NCI-H1105 treated with DMSO at 0.1 percent for 48 hours (cell line): ENCODE data around the gene CREBZF.
A peak's percentile ranks its signal among the peaks of the same experiment; 100 is the strongest.
"Not testable (repeated sequence)": the region's sequence is repeated elsewhere in the genome, so short reads cannot be mapped to it uniquely, and the experiment has no call there.

ENCODE experiments used
- DNase-seq: peaks from one replicate; lab custom pipeline; 2025; lab: John Stamatoyannopoulos, UW

Gene CREBZF

DNA sequence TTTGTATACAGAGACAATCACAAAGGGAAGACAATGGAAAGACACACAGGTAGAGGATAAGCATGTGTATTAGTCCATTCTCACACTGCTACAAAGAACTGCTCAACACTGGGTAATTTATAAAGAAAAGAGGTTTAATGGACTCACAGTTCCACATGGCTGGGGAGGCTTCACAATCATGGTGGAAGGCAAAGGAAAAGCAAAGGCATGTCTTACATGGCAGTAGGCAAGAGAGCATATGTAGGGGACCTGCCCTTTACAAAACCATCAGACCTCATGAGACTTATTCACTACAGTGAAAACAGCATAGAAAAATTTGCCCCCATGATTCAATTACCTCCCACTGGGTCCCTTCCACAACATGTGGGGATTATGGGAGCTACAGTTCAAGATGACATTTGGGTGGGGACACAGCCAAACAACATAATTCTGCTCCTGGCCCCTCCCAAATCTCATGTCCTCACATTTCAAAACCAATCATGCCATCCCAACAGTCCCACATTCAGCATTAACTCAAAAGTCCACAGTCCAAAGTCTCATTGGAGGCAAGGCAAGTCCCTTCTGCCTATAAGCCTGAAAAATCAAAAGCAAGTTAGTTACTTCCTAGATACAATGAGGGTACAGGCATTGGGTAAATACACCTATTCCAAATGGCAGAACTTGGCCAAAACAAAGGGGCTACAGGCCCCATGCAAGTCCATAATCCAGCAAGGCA lies 6.2 kb upstream of the CREBZF start:
- not testable (repeated sequence) for DNase-seq

GRCh38 chr11:85668157-85668556 lies 3.2 kb upstream of the CREBZF start:
- no peak for DNase-seq

- DNase-seq, result no peak
Measured at GRCh38 chr11:85666687-85667086, 1.8 kb upstream of the CREBZF start.

DNA sequence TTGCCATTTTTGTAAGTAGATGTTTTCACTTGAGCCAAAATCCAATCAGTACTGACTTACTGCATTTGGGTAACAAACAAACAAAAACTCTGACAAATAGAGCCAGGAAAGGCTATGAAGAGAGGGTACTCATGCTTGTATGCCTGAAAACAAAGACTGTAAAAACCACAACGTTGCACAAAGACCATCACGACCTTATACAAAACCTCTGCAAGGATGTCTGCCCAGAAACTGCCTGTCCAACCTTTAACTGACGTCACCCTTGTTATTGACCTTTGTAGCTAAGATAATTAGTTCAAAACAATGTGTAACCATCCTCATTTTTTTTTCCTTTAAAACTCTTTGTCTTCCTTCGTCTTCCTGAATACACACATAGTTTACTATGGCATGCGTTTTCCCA lies 804 bp upstream of the CREBZF start:
- DNase-seq, result no peak

DNA sequence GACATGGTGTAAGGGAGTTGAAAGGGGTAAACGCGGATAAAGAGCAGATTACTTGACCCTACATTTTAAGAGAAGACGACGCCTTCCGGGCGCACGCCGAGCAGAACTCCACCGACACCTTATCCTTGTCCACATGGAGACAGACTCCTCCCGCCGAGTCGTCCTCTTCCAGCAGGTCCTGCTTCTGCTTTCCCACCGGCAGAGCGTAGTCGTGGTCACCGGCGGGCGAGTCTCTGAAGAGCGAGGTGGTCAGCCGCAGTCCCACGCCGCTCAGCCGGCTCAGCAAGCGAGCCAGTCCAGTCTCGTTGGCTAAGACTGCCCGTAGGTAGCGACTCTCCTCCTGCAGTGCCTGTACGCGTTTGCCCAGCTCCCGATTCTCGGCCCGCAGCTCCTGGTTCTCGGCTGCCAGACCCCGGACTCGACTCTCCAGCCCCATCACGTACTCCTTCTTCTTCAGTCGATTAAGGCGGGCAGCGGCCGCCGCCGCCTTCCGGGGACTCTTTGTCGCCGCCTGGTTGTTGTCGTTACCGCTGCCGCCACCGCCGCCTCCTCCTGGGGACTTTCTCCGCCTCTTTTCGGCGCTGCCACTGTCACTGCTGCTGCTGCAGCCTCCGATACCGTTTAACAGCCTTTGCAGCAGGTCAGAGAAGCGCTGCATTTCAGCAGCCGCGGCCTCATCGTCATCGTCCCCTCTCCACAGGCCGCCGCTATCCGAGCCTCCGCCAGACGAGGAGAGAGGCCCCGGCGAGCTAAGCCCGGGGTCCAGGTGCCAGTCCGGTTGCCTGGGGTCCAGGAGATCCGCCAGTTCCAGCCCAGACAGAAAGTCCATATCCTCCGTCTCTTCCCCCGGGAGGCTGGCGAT lies 945 bp downstream of the CREBZF start:
- DNase-seq, result peak; percentile 68

DNA sequence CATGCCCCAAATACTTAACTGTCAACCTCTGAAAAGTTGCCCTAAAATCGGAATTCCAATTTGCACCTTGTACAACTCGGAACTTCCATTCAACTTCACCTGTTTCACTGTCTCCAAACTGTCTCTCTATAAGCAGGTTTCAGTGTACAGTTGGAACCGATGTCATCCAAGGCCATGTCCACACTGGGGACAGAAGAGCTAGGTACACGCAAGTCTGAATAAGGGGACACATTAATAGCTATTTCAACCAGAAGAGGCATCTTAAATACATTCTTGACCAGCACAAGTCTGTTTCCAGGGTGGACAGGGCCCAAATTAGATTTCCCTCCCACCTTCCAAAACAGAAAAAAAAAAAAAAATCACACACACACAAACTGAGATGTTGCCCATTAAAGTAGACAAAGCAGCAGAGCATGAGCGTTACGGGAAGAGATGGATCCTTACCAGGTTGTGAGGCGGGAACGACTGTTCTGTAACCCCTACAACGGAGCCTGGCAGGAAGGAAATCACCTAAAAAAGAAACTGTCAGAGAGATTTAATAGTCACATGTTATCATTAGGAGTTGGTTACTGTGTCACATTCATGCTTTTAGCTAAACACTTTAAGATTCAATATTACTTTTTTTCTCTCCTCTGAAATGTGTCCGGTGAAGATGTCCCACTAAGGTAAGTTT lies 1.7 kb downstream of the CREBZF start:
- DNase-seq, result no peak

DNA sequence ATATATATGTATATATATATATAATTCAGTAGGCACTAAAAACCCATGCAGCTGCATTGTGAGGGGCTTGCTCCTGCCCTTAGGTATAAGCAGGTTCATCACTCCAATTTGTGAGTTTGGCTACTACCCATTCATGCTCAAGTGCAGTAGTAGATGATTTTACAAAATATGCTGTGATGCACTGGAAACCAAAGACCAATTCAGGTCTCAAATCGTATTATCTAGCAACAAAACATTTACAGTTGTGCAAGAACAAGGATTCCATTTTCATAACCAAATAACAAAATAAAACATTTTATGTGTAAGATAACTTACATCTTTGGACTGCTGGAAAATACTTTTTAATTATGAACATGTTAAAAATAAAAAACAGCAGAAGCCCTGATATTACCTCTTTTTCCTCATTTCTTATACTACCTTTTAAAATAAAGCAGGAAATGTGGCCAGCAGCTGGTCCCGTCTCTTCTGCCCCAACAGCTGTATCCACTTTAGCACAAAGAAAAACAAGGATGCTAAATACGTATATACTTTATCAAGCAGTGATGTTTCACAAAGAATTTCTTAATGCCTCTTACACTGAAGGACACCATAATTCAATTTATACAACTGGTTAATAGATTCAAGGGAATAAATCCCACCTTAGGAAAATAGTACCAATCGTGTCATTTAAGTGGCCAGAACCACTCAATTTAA lies 2.8 kb downstream of the CREBZF start:
- no peak for DNase-seq

- no peak for DNase-seq
Measured at GRCh38 chr11:85658180-85658579, 6.7 kb downstream of the CREBZF start.

DNA sequence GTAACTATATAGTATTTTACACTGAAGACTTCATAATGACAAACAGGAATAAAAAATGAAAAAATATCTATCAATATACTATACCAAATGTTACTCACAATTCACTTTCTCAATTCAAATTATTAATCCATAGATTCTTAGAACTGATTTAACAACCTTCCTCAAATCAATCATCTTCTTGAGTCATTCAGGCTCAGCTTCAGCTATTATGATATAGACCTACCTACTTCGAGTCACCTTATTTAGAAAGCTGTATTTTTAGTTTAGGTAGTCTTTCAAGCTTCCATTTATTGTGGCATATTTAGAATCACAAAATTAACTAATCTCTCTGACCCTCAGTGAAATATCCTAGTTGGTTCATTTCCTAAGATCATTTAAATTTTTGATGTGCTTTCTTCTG lies 8.2 kb downstream of the CREBZF start:
- no peak for DNase-seq

GRCh38 chr11:85654343-85654742 lies 10.6 kb downstream of the CREBZF start:
- DNase-seq, result not testable (repeated sequence)

- DNase-seq, result no peak
Measured at GRCh38 chr11:85652786-85653447, 12.0 kb downstream of the CREBZF start.

- no peak for DNase-seq
Measured at GRCh38 chr11:85651118-85651517, 13.8 kb downstream of the CREBZF start.

GRCh38 chr11:85647604-85648299 lies 17.2 kb downstream of the CREBZF start, which contains the start of gene TMEM126A:
Gene TMEM126A (plus strand): TSS chr11:85647967. CDS start chr11:85650256, 2,289 bp downstream.
- peak; percentile 88 for DNase-seq

DNA sequence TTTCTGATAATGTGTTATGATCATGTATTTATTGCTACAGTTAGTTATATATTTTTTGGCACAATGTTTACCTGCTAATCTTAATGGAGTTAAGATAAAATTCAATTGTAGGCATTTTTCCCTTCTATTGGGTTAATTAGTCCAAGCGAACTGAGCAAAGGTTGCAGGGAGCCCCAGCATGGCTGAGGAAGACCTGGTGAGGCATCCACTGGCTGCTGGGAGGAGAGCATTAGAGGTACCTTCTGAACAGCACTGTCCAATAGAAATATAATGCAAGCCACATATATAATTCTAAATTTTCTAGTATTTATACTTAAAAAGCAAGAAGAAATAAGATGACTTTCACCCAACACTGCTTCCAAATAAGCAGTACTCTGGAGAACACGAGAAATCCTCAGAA lies 17.9 kb downstream of the CREBZF start:
- DNase-seq, result no peak

- DNase-seq, result no peak
Measured at GRCh38 chr11:85643191-85643614, 21.7 kb downstream of the CREBZF start.

- no peak for DNase-seq
Measured at GRCh38 chr11:85634747-85635146, 30.2 kb downstream of the CREBZF start.

DNA sequence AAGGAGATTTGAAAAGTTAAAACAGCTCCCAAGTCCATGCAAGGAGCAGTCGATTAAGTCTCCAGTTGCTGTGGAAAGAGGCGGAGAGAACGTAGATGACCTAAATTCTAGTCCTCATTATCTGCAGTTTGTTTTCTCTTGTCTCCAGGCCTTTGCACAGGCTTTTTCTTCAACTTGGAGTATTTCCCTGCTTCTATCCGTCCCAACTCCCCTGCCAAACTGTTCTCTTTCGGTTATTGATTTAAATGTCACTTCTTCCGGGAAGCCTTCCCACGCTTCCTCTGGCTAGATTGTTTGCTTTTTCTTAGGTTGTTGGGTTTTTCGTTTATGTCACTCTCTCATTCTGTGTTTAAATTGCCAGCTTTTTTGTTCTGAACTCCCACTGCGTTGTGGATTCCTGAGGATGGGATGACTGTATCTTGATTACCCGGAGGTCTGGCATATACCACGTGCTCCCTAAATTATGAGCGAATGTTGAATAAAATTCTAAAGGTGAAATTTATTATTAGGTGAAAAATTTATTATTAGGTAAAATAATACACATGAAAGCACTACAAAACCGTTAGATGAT lies 36.1 kb downstream of the CREBZF start:
- no peak for DNase-seq

GRCh38 chr11:85627998-85628770 lies 36.7 kb downstream of the CREBZF start, which contains the start of gene TMEM126B:
Gene TMEM126B (plus strand): TSS chr11:85628593. CDS start chr11:85628608, 15 bp downstream.
- DNase-seq, result peak; percentile 99

- DNase-seq, result peak; percentile 44
Measured at GRCh38 chr11:85627332-85627997, 37.5 kb downstream of the CREBZF start, which contains the start of gene DLG2. Gene DLG2 (minus strand): TSS chr11:85627344.
